PC-3 (cell line): Measurements from ENCODE around the gene TRIM60. TPM values are rescaled to one million over a fixed set of nuclear protein-coding genes. Genes with fewer than 3 reads are reported as not detected.

Experiments
- ATAC-seq: fragments of 200-7000 bp; cut with Tn5 transposase; 2 replicates; pipeline ENCODE4 v1.9.1; 2020; ENCODE audit warnings: mild to moderate bottlenecking, moderate library complexity
- BruUV-seq: library from RNA; stranded (reverse); fragments of 400-500 nt; replicated peaks from 2 replicates; lab custom pipeline; 2021; lab: Mats Ljungman, UMichigan
- CTCF ChIA-PET: fragments of 300-600 bp; sonication (Branson Sonifier 250); formaldehyde crosslinking; loops from one replicate; lab custom pipeline; 2022; ENCODE audit warnings: antibody characterized with exemption; lab: Charles Lee
- POLR2A ChIA-PET: fragments of 300-600 bp; sonication (Branson Sonifier 250); formaldehyde crosslinking; loops from one replicate; lab custom pipeline; 2022; ENCODE audit warnings: antibody characterized with exemption; ENCODE audit not compliant: unreplicated experiment; lab: Charles Lee
- DNase-seq: peaks from one replicate; pipeline ENCODE4 v3.0.0-alpha.2; 2015
- H2AFZ ChIP-seq: fragments of 300-600 bp; sonication (generic); 2 replicates; pipeline ENCODE4 v1.6.0; 2016; ENCODE audit warnings: antibody characterized with exemption, low read length
- H3F3A ChIP-seq: fragments of 300-600 bp; sonication (generic); one replicate; pipeline ENCODE4 v1.6.0; 2017; ENCODE audit warnings: antibody characterized with exemption, low read length, control low read depth, mild to moderate bottlenecking; ENCODE audit not compliant: unreplicated experiment
- H3K27ac ChIP-seq: fragments of 300-600 bp; sonication (generic); 2 replicates; pipeline ENCODE4 v1.5.1; 2016; ENCODE audit warnings: mild to moderate bottlenecking, low read length
- H3K27me3 ChIP-seq: fragments of 300-600 bp; sonication (generic); 2 replicates; pipeline ENCODE4 v1.6.1; 2016; ENCODE audit warnings: low read length, mixed read lengths
- H3K36me3 ChIP-seq: fragments of 300-600 bp; sonication (generic); 2 replicates; pipeline ENCODE4 v1.6.1; 2016; ENCODE audit warnings: low read depth, mixed run types, low read length, mixed read lengths
- H3K4me1 ChIP-seq: fragments of 300-600 bp; sonication (generic); 2 replicates; pipeline ENCODE4 v1.5.1; 2016; ENCODE audit warnings: low read length; ENCODE audit not compliant: insufficient read depth
- H3K4me2 ChIP-seq: fragments of 300-600 bp; sonication (generic); 2 replicates; pipeline ENCODE4 v1.6.0; 2016; ENCODE audit warnings: low read length
- H3K4me3 ChIP-seq: fragments of 300-600 bp; sonication (generic); 2 replicates; pipeline ENCODE4 v1.5.1; 2016; ENCODE audit warnings: mild to moderate bottlenecking, low read length, mixed read lengths
- H3K79me2 ChIP-seq: fragments of 300-600 bp; sonication (generic); 2 replicates; pipeline ENCODE4 v1.6.1; 2017; ENCODE audit warnings: low read length, mixed read lengths
- H3K9ac ChIP-seq: fragments of 300-600 bp; sonication (generic); 2 replicates; pipeline ENCODE4 v1.6.0; 2016; ENCODE audit warnings: mild to moderate bottlenecking, low read length
- H3K9me2 ChIP-seq: fragments of 300-600 bp; sonication (generic); replicated peaks from 2 replicates; pipeline ENCODE4 v1.6.1; 2016; ENCODE audit warnings: mixed run types, low read length, mixed read lengths
- H3K9me3 ChIP-seq: fragments of 300-600 bp; sonication (generic); 2 replicates; pipeline ENCODE4 v1.6.1; 2016; ENCODE audit warnings: low read length, mixed read lengths
- H4K20me1 ChIP-seq: fragments of 300-600 bp; sonication (generic); 2 replicates; pipeline ENCODE4 v1.6.1; 2016; ENCODE audit warnings: low read length, mixed read lengths
- CTCF ChIP-seq: fragments of 300-600 bp; sonication (generic); conservative IDR thresholded peaks from 2 replicates; pipeline ENCODE4 v1.5.1; 2017; ENCODE audit warnings: antibody characterized with exemption, low read depth, mild to moderate bottlenecking, low read length
- EZH2 ChIP-seq: fragments of 300-600 bp; sonication (generic); IDR thresholded peaks from one replicate; pipeline ENCODE4 v1.6.1; 2017; ENCODE audit warnings: antibody characterized with exemption, mild to moderate bottlenecking, low read length; ENCODE audit not compliant: unreplicated experiment
- EZH2phosphoT487 ChIP-seq: fragments of 300-600 bp; sonication (generic); IDR thresholded peaks from 2 replicates; pipeline ENCODE4 v1.6.1; 2018; ENCODE audit warnings: mild to moderate bottlenecking, antibody characterized with exemption, low read length, borderline replicate concordance
- intact Hi-C: fragments of 100-400 bp; cut with micrococcal nuclease; formaldehyde crosslinking; loops from 2 replicates; pipeline ENCODE4 v1.9.0; 2023
- total RNA-seq: library from RNA; depleted of rRNA; stranded (reverse); fragments of >200 nt; gene quantifications from 2 replicates; pipeline ENCODE4 v1.2.3, GENCODE V29; 2014

The TRIM60 gene
- total RNA-seq, 1 experiment from 2014 or later: not detected

GRCh38 chr4:165005352-165005925 lies 26.4 kb upstream of the TRIM60 start:
- Histone ChIP-seq H3K9me3 (no peaks in the 10 kb centered on the region), H3K27me3 (peaks cover 18% of the 10 kb centered on the region), H3K27ac (no peak overlapping the region), H3K9ac (no peak overlapping the region), H3K4me3 (no peak overlapping the region), H3K36me3 (no peaks in the 10 kb centered on the region), H3K4me2 (no peak overlapping the region), H3K9me2 (no peaks in the 10 kb centered on the region), H3K79me2 (no peaks in the 10 kb centered on the region), H4K20me1 (no peaks in the 10 kb centered on the region), H3K4me1 (no peaks in the 10 kb centered on the region), H3F3A (no peaks in the 10 kb centered on the region), H2AFZ (no peak overlapping the region)
- intact Hi-C loops: no loop called here
- TF ChIP-seq EZH2 (no peak), EZH2phosphoT487 (no peak), CTCF (no peak)
- DNase-seq (no peak), ATAC-seq (no peak)
- POLR2A ChIA-PET: interaction anchor here (0.6 kb wide), 2 partner anchors 13 to 23 kb away, joined by 3 to 4 read pairs; no protein-coding TSS in a partner anchor
- CTCF ChIA-PET: no interaction called here
- no TSS peak for BruUV-seq

DNA sequence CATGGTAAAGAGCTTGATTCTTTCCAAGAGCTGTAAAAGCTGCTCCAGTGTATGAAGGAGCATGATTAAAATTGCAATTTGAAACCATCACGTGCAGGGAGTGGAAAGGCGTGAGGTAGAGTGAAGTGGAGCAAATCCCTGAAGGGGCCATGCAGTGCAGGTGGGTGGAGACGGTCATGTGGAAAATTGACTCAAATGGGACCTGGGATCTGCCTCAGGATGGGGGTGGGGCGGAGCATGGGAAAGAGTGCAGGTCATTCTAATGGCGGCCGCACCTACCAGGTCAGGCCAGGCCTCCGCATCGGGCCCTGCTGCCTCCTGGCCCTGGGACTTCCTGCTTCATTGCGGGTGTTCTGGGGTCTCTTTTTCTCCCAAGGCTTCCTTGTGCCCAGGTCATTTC lies 25.3 kb upstream of the TRIM60 start:
- no peaks in the 10 kb centered on the region for H3K36me3 ChIP-seq
- H2AFZ ChIP-seq: no peak overlapping the region
- no peak overlapping the region for H3K4me3 ChIP-seq
- POLR2A ChIA-PET: no interaction called here
- ATAC-seq: no peak
- no peaks in the 10 kb centered on the region for H3K79me2 ChIP-seq
- intact Hi-C loops: no loop called here
- H3K9me3 ChIP-seq: no peaks in the 10 kb centered on the region
- BruUV-seq: no TSS peak
- H3K9ac ChIP-seq: no peak overlapping the region
- H3K4me2 ChIP-seq: no peak overlapping the region
- peaks cover 14% of the 10 kb centered on the region for H3K27me3 ChIP-seq
- CTCF ChIA-PET: no interaction called here
- no peaks in the 10 kb centered on the region for H4K20me1 ChIP-seq
- H3K9me2 ChIP-seq: no peaks in the 10 kb centered on the region
- no peak overlapping the region for H3K27ac ChIP-seq
- TF ChIP-seq EZH2: no peak
- no peak for TF ChIP-seq EZH2phosphoT487
- no peak for TF ChIP-seq CTCF
- no peak for DNase-seq
- no peaks in the 10 kb centered on the region for H3K4me1 ChIP-seq
- no peaks in the 10 kb centered on the region for H3F3A ChIP-seq

- no peak for DNase-seq
- Histone ChIP-seq H3K27ac (no peak overlapping the region), H3K79me2 (no peaks in the 10 kb centered on the region), H3K4me1 (no peaks in the 10 kb centered on the region), H3K9me2 (no peaks in the 10 kb centered on the region), H3K4me3 (no peak overlapping the region), H2AFZ (no peak overlapping the region), H3K27me3 (peaks cover 14% of the 10 kb centered on the region), H3K9ac (no peak overlapping the region), H3K4me2 (no peak overlapping the region), H3K9me3 (no peaks in the 10 kb centered on the region), H3K36me3 (no peaks in the 10 kb centered on the region), H4K20me1 (no peaks in the 10 kb centered on the region), H3F3A (no peaks in the 10 kb centered on the region)
- no TSS peak for BruUV-seq
- ChIA-PET POLR2A (no interaction called here), CTCF (no interaction called here)
- no peak for TF ChIP-seq EZH2
- TF ChIP-seq CTCF: no peak
- no peak for TF ChIP-seq EZH2phosphoT487
- intact Hi-C loops: no loop called here
- no peak for ATAC-seq
Observed at GRCh38 chr4:165006886-165007285, 24.9 kb upstream of the TRIM60 start.
